22Rv1 (cell line): Measurements from ENCODE around the gene CCNDBP1.

Experiments
- H3K27ac ChIP-seq: fragments of 450-650 bp; 2 replicates; pipeline ENCODE4 v1.5.1; 2017
- ZFX ChIP-seq: fragments of 450-650 bp; IDR thresholded peaks from 2 replicates; pipeline ENCODE4 v1.6.1; 2017; ENCODE audit warnings: antibody characterized with exemption, borderline replicate concordance
- TF ChIP-seq, protein P1 (sequence below): fragments of 450-650 bp; IDR thresholded peaks from 2 replicates; pipeline ENCODE4 v1.5.1; 2017; ENCODE audit warnings: mild to moderate bottlenecking

Gene CCNDBP1

DNA sequence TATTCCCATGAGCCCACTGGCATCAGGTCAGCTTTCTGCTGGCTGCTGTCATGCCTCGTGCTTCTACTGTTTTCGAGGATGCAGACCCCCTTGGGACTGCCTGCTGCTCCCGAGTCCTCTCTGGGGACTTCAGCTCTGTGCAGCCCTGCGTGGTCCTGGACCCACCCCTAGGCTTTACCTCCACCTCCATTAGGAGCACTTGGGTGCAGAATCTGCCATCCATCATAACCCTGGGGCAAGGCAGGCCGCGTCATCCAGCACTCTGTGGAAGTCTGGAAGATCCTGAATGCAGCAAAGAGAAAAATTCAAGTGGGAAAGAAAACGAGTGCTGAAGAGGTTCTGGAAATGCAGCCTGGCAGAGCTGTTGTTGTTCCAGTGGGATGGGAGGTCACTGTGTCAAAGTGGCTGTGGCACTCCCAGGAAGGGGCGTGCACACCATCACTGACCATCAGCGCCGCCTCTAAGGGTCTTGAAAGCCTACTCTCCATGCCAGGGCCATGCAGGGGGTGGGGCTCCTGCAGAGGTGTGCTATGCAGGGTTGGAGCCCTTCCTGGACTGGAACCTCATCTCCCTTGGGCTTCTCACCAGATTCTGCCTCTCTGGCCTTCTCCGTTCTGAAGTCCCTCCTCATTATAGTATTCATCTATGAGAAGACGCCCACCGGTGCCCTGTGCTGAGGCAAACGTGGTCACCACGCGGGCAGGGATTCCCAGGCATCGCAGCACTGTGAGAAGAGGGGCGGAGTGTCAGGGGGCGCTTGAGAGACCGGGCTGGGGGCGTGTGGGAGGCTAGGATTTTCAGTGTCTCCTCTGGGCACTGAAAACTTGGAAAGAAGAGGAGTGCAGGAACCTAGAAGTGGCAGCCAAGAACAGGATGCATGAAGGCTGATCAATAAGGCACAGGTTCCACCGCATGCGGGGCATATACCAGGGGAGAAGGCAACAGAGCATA lies 23.1 kb downstream of the CCNDBP1 start:
- TF ChIP-seq ZFX: no peak
- TF ChIP-seq, protein P1, sequence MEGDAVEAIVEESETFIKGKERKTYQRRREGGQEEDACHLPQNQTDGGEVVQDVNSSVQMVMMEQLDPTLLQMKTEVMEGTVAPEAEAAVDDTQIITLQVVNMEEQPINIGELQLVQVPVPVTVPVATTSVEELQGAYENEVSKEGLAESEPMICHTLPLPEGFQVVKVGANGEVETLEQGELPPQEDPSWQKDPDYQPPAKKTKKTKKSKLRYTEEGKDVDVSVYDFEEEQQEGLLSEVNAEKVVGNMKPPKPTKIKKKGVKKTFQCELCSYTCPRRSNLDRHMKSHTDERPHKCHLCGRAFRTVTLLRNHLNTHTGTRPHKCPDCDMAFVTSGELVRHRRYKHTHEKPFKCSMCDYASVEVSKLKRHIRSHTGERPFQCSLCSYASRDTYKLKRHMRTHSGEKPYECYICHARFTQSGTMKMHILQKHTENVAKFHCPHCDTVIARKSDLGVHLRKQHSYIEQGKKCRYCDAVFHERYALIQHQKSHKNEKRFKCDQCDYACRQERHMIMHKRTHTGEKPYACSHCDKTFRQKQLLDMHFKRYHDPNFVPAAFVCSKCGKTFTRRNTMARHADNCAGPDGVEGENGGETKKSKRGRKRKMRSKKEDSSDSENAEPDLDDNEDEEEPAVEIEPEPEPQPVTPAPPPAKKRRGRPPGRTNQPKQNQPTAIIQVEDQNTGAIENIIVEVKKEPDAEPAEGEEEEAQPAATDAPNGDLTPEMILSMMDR: no peak
- H3K27ac ChIP-seq: no peak overlapping the region

GRCh38 chr15:43209059-43209824 lies 24.0 kb downstream of the CCNDBP1 start:
- H3K27ac ChIP-seq: no peak overlapping the region
- TF ChIP-seq, protein P1: peak; percentile 54
- no peak for TF ChIP-seq ZFX

DNA sequence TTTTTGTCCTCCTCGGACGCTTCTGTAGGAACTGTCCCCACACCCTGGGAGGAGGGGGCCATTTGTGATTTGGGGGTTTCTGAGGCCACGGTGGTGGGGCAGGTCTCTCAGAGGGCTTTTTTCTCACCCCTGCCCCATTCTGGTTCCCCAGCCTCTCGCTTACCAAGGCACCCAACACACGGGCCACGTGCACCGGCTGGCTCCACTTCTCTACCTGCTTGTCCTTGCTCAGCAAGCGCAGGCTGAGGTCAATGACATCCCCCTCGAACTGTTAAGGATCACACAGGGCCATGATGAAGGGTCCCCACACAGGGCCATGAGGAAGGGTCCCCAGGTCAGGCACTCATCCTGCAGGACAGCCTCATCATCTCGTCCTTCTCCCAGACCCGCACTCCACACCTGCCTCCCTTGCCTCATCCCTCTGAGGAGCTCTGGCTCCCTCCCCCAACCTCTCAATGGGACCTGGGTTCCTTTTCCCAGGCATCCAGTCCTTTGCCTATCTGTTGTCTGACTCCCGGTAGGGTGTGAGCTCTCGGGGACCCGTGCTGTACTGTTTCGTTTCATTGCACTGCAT lies 25.1 kb downstream of the CCNDBP1 start:
- TF ChIP-seq ZFX: no peak
- TF ChIP-seq, protein P1: no peak
- H3K27ac ChIP-seq: no peak overlapping the region

DNA sequence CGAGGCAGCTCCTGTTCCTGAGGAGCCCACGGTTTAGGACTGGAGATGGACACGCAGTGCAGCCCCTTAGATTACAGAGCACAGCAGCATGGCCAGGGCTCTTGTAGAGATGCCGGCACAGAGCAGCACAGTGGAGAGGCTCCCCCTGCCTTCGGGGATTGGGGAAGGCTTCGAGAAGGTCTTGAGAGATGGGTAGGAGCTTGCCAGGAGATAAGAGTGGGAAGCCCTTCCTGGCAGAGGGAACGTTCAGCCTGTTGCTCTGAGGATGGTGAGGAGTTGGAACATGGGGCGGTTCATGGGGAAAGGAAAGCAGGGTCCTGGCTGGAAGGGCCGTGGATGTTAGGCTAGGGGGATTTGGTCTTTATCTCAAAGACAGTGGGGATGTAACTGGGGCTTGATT lies 25.6 kb downstream of the CCNDBP1 start:
- TF ChIP-seq ZFX: no peak
- TF ChIP-seq, protein P1: no peak
- H3K27ac ChIP-seq: no peak overlapping the region

GRCh38 chr15:43211224-43211735 lies 26.1 kb downstream of the CCNDBP1 start:
- no peak for TF ChIP-seq ZFX
- TF ChIP-seq, protein P1: no peak
- no peak overlapping the region for H3K27ac ChIP-seq

- TF ChIP-seq ZFX: no peak
- TF ChIP-seq, protein P1: no peak
- no peak overlapping the region for H3K27ac ChIP-seq
Measured at GRCh38 chr15:43212299-43212698, 27.1 kb downstream of the CCNDBP1 start.
